Colonic mucosa (tissue), 4 donors: Measurements from ENCODE around the gene LMBRD1. TPM values are rescaled to one million over a fixed set of nuclear protein-coding genes. Genes with fewer than 3 reads are reported as not detected.

ENCODE experiments used
- DNase-seq: peaks from one replicate; pipeline ENCODE4 v3.0.0-alpha.2; 2020
- H3K27ac ChIP-seq: fragments of 200-600 bp; one replicate; pipeline ENCODE4 v1.8.0; 2021
- H3K27me3 ChIP-seq: fragments of 200-600 bp; one replicate; pipeline ENCODE4 v1.8.0; 2021
- H3K36me3 ChIP-seq: fragments of 200-600 bp; one replicate; pipeline ENCODE4 v1.8.0; 2021
- H3K4me1 ChIP-seq: fragments of 200-600 bp; one replicate; pipeline ENCODE4 v1.8.0; 2021; ENCODE audit warnings: mild to moderate bottlenecking
- H3K4me3 ChIP-seq: fragments of 200-600 bp; one replicate; pipeline ENCODE4 v1.8.0; 2021
- H3K9ac ChIP-seq, 2 donors: one replicate each; pipeline ENCODE4 v1.7.0; 2013; ENCODE audit warnings: control low read depth in 2 of 2, low read depth in 2 of 2, low read length in 2 of 2
- H3K9me3 ChIP-seq: fragments of 200-600 bp; one replicate; pipeline ENCODE4 v1.8.0; 2021
- CTCF ChIP-seq: fragments of 200-600 bp; IDR thresholded peaks from one replicate; pipeline ENCODE4 v1.8.0; 2022; ENCODE audit warnings: antibody characterized with exemption, mild to moderate bottlenecking
- intact Hi-C: fragments of 100-400 bp; cut with DNase I; formaldehyde crosslinking; loops from one replicate; pipeline ENCODE4 v1.14.1; 2022
- total RNA-seq, 2 donors: library from RNA; stranded (reverse); fragmentation: NEBNext Ultra II Directional in 1 of 2; extraction: Animal tissue kit (Norgen Biotek cat#: 25700) in 1 of 2; gene quantifications; one replicate each; pipeline ENCODE4 v1.2.1, GENCODE V29; 2021
- donor health status: healthy.
- donor health status: DM: no; HTN: no; CAD: no.
- donor health status: DM: no; HTN: no; CAD: no.

LMBRD1 gene
- total RNA-seq, 2 donors from 2014 or later, result 34.2 to 74.1 TPM

- intact Hi-C loops, result no loop called here
- Histone ChIP-seq H3K27me3 (no peaks in the 10 kb centered on the region), H3K36me3 (no peaks in the 10 kb centered on the region), H3K27ac (no peak overlapping the region), H3K9me3 (no peaks in the 10 kb centered on the region), H3K4me3 (no peak overlapping the region), H3K9ac (no peak overlapping the region), H3K4me1 (no peaks in the 10 kb centered on the region)
- no peak for DNase-seq
- TF ChIP-seq CTCF, result no peak
These were observed 19.2 kb upstream of the LMBRD1 start for GRCh38 chr6:69816026-69816425.

DNA sequence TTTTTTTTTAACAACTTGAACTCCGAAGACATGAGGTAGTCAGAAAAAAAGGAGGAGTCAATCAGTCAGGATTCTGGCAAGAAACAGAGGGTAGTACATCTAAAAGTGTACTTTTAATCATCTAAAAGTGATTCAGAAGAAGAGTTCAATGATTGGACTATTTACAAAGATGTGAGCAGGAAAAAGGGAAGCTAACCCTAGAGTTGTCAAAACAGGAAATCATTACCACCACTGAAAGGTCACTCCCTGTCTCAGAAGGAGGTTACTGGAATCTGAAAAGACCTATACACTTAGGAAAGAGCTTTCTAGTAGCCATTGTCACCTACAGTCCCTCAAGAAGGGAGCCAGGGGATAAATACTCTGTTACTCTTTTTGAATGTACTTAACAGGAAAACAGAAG, 16.7 kb upstream of the LMBRD1 start:
- Histone ChIP-seq H3K9ac (no peak overlapping the region), H3K4me1 (no peaks in the 10 kb centered on the region), H3K27me3 (no peaks in the 10 kb centered on the region), H3K4me3 (no peak overlapping the region), H3K27ac (no peak overlapping the region), H3K9me3 (no peaks in the 10 kb centered on the region), H3K36me3 (no peaks in the 10 kb centered on the region)
- no peak for TF ChIP-seq CTCF
- intact Hi-C loops, result no loop called here
- no peak for DNase-seq

DNA sequence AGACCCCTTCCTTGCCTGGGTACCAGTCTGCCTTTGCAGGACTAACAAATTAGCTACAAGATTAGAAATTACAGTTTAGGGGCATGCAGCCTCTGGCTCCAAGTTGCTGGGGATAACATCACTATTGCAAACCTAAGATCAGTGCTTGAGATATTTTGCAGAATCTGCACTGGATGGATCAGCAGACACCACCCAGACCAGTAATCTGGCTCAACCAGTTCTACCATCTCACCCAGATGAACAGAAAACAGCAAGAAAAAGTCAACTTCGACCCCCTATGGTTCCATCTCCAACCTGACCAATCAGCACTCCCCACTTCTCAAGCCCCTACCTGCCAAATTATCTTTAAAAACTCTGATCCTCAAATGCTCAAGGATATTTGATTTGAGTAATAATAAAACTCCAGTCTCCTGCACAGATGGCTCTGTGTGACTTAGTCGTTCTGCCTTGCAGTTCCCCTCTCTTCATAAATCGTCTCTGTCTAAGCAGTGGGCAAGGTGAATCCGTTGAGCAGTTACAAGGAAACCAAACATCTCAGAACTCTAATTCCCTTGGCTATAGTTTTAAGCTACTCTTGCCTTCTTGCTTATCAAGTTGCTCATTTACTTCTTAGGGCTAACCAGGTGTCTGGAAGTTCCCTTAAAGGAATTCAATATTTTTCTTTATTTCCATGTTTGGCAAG, 16.1 kb upstream of the LMBRD1 start:
- Histone ChIP-seq H3K9me3 (no peaks in the 10 kb centered on the region), H3K4me3 (no peak overlapping the region), H3K9ac (no peak overlapping the region), H3K27me3 (no peaks in the 10 kb centered on the region), H3K4me1 (no peaks in the 10 kb centered on the region), H3K36me3 (no peaks in the 10 kb centered on the region), H3K27ac (no peak overlapping the region)
- no peak for DNase-seq
- intact Hi-C loops, result no loop called here
- no peak for TF ChIP-seq CTCF

DNA sequence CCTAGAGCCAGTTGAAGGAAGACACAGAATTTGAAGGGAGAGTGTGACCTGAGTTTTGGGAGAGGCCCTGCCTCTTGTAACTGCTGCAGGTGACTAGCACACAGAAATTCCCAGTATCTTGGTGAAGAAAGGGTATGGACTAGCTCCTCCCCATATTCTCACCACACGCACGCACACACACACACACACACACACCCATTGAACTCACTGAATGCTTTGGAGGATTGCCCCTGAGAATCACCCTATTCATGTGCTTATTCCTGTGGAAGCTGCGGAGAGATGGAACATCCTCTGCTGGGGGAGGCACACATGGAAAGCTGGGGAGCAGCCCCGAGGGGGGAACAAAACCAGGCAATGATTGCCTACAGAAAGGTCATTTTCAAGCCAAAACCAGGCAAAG, 6.2 kb upstream of the LMBRD1 start:
- no peak for DNase-seq
- Histone ChIP-seq H3K36me3 (no peaks in the 10 kb centered on the region), H3K4me3 (no peak overlapping the region), H3K27ac (no peak overlapping the region), H3K9me3 (no peaks in the 10 kb centered on the region), H3K9ac (no peak overlapping the region), H3K4me1 (no peaks in the 10 kb centered on the region), H3K27me3 (no peaks in the 10 kb centered on the region)
- TF ChIP-seq CTCF, result no peak
- intact Hi-C loops, result no loop called here

DNA sequence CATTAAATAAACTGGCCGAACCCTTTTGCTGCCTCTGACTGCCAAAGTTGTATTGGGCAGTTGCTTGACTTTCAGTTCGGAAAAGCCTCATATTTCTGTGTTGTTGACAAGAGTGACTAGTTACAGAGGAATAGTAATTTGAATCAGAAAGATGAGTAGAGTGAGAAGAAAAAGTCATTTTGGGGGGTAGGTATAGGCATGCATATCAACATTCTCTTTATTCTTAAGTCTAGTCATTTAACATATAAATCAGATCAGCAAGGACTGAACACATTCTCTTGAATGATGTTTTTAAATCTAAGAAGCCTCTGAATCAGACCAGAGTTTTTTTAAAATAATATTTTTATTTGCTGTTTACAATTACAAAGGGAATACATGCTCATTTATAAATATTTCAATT, 4.9 kb upstream of the LMBRD1 start:
- no peak overlapping the region for H3K4me3 ChIP-seq
- H3K27ac ChIP-seq, result no peak overlapping the region
- TF ChIP-seq CTCF, result no peak
- no peaks in the 10 kb centered on the region for H3K9me3 ChIP-seq
- no peaks in the 10 kb centered on the region for H3K27me3 ChIP-seq
- no peaks in the 10 kb centered on the region for H3K36me3 ChIP-seq
- intact Hi-C loops, result no loop called here
- H3K4me1 ChIP-seq, result no peaks in the 10 kb centered on the region
- DNase-seq, result no peak
- no peak overlapping the region for H3K9ac ChIP-seq
